ENCODE data around the gene MB21D2.

MB21D2 gene

GRCh38 chr3:192923731-192924130, 6.1 kb upstream of the MB21D2 start:
- no peak for DNase-seq (ENCODE audit: low read depth, low spot score)

DNA sequence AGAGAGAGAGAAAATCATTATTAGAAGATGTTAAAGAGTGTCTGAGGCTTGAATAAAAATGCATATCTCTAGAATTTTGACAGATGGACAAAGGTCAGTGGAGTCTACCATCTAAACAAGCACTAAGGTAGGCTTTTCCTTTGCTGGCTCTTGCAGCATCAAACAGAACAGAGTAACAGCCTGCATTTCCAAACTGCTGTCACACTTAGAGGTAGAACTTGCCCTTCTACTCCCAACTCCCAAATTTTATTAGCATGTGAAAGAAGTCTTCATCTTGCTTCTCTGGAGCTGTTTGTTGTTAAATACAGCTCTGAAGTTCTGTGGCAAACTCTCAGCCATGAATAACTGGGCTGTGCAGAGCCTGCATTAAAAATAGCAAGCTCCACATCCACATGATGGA, 4.1 kb upstream of the MB21D2 start:
- no peak for DNase-seq (ENCODE audit: low read depth, low spot score)

DNA sequence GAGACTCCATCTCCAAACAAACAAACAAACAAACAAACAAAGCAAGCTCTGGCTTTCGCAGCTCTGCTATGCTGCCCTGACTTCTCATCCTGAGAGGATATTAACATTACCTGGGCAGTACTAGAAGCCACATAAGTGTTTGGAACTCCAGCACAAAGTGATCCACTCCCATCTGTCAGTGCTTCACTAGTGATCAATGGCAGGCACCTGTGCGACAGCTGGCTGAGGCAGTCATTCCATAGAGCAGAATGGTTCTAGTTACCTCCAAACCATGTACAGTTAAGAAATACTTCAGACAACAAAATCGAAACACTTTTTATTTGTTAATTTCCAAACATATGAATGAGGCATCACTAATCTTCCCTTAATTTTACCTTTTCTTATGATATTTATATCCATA, 2.8 kb upstream of the MB21D2 start:
- DNase-seq (ENCODE audit: low read depth, low spot score), result no peak

DNA sequence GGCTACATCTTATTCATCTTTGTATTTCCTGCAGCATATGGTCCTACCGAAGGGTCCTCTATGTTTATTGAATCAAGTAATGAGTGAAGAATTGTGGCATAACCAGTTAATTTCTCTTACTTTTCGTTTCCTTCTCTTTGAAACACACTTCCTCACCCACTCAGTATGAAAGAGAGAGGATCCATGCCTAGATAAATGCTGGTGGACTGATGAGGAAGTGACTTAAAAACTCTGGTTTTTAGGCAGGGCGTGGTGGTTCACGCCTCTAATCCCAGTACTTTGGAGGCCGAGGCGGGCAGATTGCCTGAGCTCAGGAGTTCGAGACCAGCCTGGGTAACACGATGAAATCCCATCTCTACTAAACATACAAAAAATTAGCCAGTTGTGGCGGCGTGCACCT, 2.2 kb upstream of the MB21D2 start:
- no peak for DNase-seq (ENCODE audit: low read depth, low spot score)

GRCh38 chr3:192918275-192918588, 576 bp upstream of the MB21D2 start:
- peak; percentile 42 for DNase-seq (ENCODE audit: low read depth, low spot score)

DNA sequence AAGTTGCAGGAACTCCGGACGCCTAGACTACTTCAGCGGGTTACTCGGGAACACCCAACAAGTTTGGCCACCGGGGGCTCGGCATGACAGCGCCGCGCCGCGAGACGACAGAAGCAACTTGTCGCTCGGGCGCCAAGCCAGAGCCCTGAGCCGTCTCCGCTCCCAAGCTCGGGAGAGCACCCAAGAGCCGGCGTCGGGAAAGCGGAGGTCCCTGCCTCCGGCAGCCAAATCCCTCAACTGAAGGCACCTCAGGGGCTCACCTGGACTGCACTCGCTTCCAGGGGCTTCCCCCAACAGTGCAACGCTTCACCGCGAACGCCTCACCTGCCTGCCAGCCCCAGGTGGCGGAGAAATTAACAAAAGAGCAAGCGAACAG, 640 bp downstream of the MB21D2 start:
- peak; percentile 79 for DNase-seq (ENCODE audit: low read depth, low spot score)

GRCh38 chr3:192916371-192917027, 1.2 kb downstream of the MB21D2 start:
- peak; percentile 78 for DNase-seq (ENCODE audit: low read depth, low spot score)

DNA sequence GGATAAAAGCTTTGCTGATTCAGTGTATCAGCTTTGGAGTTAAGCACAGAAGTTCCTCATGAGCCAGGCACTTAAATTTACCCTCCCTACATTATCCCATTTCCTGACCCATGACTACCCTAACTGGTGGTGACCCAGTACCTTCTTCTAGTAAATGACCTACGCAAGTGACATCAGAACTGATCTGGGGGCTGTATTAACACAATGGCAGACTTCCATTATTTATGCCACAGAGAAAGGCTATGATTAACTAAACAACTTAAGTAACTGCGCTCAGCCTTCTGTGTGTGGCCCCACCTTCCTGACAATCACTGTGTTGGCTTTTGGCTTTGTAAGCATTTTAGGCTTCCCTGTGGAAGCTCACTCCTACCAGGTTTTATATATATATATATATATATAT, 1.9 kb downstream of the MB21D2 start:
- no peak for DNase-seq (ENCODE audit: low read depth, low spot score)

- peak; percentile 69 for DNase-seq (ENCODE audit: low read depth, low spot score)
Measured at GRCh38 chr3:192915304-192915703, 2.4 kb downstream of the MB21D2 start.

GRCh38 chr3:192914848-192915247, 2.8 kb downstream of the MB21D2 start:
- DNase-seq (ENCODE audit: low read depth, low spot score), result no peak

DNA sequence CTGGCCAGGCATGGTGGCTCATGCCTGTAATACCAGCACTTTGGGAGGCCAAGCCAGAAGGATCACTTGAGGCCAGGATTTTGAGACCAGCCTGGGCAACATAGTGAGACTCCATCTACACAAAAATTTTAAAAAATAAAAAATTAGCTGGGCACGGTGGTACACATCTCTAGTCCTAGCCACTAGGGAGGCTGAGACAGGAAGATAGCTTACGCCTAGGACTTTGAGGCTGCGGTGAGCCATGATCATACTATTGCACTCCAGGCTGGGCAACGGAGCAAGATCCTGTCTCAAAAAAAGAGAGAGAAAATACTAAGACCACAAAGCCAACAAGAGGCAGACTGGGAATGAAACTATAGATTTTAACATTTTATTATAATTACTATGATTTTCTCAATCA, 4.1 kb downstream of the MB21D2 start:
- no peak for DNase-seq (ENCODE audit: low read depth, low spot score)

GRCh38 chr3:192911293-192911692, 6.4 kb downstream of the MB21D2 start:
- no peak for DNase-seq (ENCODE audit: low read depth, low spot score)

DNA sequence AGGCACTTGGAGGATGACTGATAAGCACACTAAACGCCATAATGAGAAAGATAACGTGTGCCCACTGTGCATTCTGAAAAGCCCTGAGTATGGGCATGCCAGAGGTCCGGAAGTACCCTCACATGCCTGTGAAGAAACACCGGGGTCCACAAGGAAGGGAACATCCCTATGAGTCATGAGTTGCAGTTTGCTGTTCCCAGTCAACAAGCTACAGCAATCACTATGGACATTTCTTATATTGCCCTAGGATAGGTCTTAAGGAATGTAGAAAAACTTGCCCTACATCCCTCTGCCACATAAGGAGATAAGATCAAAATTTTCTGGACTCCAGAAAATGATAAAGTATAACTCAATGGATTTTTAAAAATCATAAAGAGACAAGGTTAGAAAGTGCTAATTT, 9.9 kb downstream of the MB21D2 start:
- DNase-seq (ENCODE audit: low read depth, low spot score), result peak; percentile 30

DNA sequence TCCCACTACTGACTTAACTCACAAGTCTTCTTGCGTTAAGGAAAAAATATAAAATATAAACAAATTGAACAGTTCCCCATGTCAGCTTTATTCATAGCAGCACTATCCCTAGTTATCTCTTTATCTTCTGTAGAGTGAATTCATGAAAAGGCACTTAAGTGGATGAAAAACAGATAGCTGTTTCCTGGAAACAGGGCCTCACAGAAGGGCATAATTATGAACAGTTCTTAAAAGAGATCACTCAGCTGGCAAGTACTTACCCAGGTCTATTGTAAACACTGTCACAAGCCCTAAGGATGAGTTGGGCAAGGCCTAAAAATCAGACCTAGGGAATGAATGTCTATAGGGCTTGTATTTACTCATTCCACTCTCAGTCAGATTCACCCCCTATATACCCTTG, 10.7 kb downstream of the MB21D2 start:
- DNase-seq (ENCODE audit: low read depth, low spot score), result no peak

DNA sequence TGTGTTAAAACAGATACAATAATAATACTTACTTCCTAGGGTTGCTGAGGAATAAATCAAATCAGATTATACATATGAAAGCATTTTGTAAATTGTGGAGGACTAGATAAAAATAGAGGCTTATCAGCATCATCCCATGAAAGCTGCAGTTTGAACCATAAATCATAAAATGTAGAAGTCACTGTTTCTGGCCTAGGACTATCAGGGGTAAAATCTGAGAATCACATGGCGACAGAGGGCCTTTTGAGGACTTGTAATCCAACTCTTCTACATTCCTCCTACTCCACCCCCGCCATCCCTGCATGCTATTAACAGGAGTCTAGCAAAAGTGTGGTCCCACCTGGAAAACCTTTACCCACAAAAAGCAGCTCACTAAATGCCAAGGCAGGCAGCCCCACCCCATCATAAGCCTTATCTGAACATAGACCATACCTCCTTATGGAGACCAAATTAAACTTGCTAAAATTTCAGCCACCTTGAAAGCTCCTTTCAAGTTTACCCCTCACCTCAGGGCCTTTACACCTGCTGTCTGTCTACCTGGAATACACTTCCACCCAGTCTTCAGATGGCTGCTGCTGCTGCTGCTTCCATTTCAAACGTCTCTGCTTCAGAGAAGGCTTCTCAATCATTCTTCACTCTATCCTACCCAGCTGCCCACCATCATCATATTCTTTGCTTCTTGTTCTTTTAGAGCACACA, 11.5 kb downstream of the MB21D2 start:
- no peak for DNase-seq (ENCODE audit: low read depth, low spot score)

GRCh38 chr3:192904632-192905289, 12.9 kb downstream of the MB21D2 start:
- no peak for DNase-seq (ENCODE audit: low read depth, low spot score)

DNA sequence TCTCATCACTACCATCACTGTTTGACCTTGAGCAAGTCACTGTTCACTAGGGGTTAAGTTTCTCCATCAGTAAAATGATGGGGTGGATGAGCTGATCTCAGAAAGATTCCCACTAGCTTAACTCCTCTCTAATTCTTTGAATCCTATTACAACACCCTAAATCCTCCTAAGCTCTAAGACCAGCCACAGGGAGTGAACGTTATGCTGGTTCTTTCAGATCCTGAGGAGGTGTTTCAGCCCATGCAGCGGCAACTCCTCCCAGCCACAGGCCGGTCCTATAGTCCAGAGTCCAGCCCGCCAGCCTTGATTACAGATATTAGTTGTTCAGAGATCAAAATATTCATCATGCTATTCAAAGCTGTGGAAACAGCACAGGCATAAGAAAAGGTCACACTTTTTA, 15.1 kb downstream of the MB21D2 start:
- DNase-seq (ENCODE audit: low read depth, low spot score), result no peak

GRCh38 chr3:192901435-192901834, 16.2 kb downstream of the MB21D2 start:
- no peak for DNase-seq (ENCODE audit: low read depth, low spot score)

GRCh38 chr3:192899540-192899982, 18.1 kb downstream of the MB21D2 start:
- DNase-seq (ENCODE audit: low read depth, low spot score), result no peak

DNA sequence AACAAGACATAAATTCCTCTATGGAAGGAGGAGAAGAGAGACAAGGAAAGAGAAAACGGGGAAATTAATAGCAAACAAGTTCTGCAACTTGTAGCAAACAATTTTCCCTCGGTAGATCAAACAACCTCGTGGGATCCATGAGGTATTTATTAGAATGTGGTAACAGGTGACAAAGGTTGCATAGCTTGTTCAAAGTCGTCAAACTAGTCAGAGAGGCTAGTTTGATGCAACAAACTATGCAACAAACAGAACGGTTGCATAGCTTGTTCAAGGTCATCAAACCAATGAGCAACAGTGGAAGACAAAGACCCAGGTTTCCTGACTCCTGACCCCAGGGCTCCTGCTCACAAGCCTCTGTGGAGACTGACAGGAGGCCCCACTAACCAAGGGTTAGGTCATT, 20.7 kb downstream of the MB21D2 start:
- no peak for DNase-seq (ENCODE audit: low read depth, low spot score)

DNA sequence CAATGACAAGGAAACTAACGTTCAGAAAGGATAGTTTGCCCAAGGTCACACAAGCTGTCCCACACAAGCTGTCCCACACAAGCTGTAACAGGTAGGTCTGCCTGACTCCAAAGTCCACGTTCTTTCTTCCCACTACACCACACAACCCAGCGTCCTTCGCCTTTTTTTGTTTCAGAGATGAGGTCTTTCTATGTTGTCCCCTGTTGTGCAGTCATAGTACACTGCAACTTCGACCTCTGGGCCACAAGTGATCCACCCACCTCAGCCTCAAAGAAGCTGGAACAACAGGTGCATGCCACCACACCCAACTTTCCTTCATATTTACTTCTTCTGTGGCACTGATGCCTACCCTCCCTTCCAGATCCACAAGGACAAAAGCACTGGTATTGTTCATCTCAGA, 21.4 kb downstream of the MB21D2 start:
- DNase-seq (ENCODE audit: low read depth, low spot score), result no peak

DNA sequence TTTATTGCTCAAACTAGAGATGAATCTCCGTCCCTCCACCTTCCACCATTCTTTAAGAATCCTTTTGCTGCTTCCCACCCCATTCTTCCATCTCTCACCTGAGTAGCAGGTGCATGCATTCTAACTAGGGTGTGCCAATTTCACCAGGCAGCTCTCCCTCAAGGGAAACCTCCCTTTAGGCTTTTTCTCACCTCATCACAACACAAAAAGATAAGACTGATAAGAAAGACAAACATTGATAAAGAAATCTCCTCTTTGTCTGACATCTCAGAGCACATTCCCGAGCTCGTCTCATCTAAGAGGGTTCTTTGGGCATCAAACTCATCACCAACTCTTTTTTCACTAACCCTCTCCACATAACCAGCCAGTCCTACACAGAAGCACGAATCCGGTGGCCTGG, 23.0 kb downstream of the MB21D2 start:
- DNase-seq (ENCODE audit: low read depth, low spot score), result no peak

DNA sequence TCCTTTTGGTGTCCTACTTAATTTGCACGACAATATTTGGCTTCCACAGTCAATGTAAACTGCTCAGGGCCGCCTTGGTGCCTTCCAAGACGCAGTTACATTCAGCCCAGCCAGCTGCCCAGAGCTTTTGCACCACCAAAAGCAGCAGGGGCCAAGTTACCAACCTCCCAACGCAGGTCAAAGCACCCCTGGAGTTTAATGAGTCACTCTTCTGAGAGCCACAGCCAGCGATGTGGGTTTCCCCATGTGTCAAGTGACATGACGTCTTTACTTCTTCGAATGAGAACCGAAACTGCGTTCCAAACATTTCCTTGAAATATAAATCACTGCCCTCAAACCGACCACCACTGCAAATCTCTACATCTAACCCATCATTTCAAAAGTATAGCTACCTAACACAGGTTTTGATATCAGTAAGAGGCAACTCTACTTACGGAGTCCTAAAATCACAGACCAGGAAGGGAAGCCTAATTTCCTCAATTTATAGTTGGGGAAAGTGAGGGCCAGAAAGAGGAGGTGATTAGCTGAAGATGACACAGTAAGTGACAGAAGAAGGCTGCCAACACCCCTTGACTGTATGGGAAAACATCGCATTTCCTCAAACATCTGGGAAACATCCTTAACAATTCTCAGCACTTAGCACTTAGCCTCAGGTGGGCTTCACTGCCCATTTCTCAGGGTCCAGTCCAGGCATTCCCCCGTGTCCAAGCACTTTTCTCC, 24.5 kb downstream of the MB21D2 start:
- DNase-seq (ENCODE audit: low read depth, low spot score), result peak; percentile 49
